Breast epithelium (tissue), 4 donors: ENCODE data around the gene RPS15. TPM values are rescaled to one million over a fixed set of nuclear protein-coding genes. Genes with fewer than 3 reads are reported as not detected.

ENCODE experiments used
- DNase-seq, 2 donors: peaks; one replicate each; pipeline ENCODE4 v3.0.0-alpha.2; 2019; ENCODE audit warnings: low spot score in 2 of 2
- H3K27ac ChIP-seq, 2 donors: fragments of 200-600 bp; sonication (generic) in 1 of 2; one replicate each; pipeline ENCODE4 v1.5.1; 2016 to 2019; ENCODE audit warnings: mild to moderate bottlenecking in 1 of 2
- H3K27me3 ChIP-seq, 2 donors: fragments of 200-600 bp; sonication (generic) in 1 of 2; one replicate each; pipeline versions ENCODE4 v1.5.1 to v1.6.0; 2017 to 2019; ENCODE audit warnings: control low read depth in 1 of 2, mild to moderate bottlenecking in 1 of 2
- H3K36me3 ChIP-seq: fragments of 200-600 bp; one replicate; pipeline ENCODE4 v1.5.1; 2019
- H3K4me1 ChIP-seq, 2 donors: fragments of 200-600 bp; sonication (generic); one replicate each; pipeline ENCODE4 v1.5.1; 2016 to 2019; ENCODE audit warnings: control low read depth in 1 of 2
- H3K4me3 ChIP-seq, 3 donors: fragments of 200-600 bp; sonication (generic); 1 replicate in 2 of 3; 2 replicates in 1 of 3; pipeline ENCODE4 v1.5.1; 2016 to 2019; ENCODE audit warnings: mild to moderate bottlenecking in 3 of 3, moderate library complexity in 2 of 3
- H3K9me3 ChIP-seq, 2 donors: fragments of 200-600 bp; sonication (generic) in 1 of 2; one replicate each; pipeline ENCODE4 v1.5.1; 2016 to 2019; ENCODE audit warnings: control low read depth in 1 of 2
- POLR2A ChIP-seq: fragments of 450-650 bp; IDR thresholded peaks from one replicate; pipeline ENCODE4 v1.6.1; 2016; ENCODE audit warnings: antibody characterized with exemption, mild to moderate bottlenecking, moderate library complexity
- POLR2AphosphoS5 ChIP-seq, 3 donors: sonication (generic); formaldehyde crosslinking; IDR thresholded peaks; one replicate each; pipeline ENCODE4 v1.6.1; 2017; ENCODE audit warnings: antibody characterized with exemption in 3 of 3
- intact Hi-C: fragments of 100-400 bp; cut with DNase I; formaldehyde crosslinking; loops from one replicate; pipeline ENCODE4 v1.15.1; 2023; ENCODE audit warnings: low total_unique reads
- total RNA-seq, 3 donors: library from RNA; depleted of rRNA; stranded (reverse); fragments of >200 nt; gene quantifications; one replicate each; pipeline ENCODE4 v1.1.0, GENCODE V29; 2016
- TF ChIP-seq, protein P1 (sequence below), 3 donors: fragments of 450-650 bp; IDR thresholded peaks; one replicate each; pipeline ENCODE4 v1.5.1; 2016 to 2017; ENCODE audit warnings: antibody characterized with exemption in 3 of 3, mild to moderate bottlenecking in 3 of 3, moderate library complexity in 3 of 3

The RPS15 gene
- total RNA-seq, 3 donors from 2014 or later: 2,978 to 3,238 (median 2,982) TPM

DNA sequence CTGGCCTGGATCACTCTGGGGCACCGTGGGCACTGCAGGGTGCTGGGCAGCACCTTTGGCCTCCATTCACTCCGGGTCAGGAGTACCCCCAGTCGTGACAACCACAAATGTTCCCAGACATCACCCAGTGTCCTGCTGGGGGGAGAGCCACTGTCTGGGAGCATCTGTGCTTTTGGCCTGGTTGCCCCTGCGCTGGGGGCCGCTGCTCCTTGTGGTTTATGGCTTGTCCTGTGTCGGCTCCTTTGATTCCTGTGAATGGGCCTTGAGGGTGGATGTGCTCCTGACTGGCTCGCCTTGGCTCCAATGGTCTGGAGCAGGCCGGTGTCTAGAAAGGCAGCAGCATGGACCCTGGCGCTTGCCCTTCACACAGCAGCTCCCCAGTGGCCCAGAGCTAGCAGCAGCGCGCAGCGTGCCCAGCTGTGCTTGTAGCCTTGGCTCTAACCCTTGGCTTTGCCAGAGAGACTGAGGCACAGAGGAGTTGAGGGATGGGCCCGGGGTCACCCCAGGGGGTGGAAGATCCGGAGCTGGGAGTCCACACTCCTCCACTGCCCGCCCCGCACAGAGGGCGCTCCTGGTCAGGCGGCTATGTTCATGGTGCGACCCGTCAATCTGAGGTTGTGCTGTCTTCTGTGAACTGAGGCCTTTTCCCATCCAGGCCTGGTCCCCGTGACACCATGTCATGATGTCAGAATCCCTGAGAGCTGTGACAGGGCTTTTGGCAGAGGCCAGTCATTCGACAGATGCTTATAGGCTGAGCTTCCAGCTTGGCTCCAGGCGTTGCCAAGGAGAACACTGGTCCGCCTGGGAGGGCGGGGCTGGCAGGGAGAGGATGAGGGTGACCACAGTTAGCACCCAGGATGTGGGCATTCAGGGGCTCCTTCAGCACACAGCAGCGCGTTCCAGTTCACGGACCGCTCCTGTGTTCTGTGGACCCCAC lies 26.7 kb upstream of the RPS15 start:
- TF ChIP-seq POLR2AphosphoS5 (IDR thresholded peaks at IDR 0.05) (no peak), POLR2A (no peak)
- TF ChIP-seq, protein P1, sequence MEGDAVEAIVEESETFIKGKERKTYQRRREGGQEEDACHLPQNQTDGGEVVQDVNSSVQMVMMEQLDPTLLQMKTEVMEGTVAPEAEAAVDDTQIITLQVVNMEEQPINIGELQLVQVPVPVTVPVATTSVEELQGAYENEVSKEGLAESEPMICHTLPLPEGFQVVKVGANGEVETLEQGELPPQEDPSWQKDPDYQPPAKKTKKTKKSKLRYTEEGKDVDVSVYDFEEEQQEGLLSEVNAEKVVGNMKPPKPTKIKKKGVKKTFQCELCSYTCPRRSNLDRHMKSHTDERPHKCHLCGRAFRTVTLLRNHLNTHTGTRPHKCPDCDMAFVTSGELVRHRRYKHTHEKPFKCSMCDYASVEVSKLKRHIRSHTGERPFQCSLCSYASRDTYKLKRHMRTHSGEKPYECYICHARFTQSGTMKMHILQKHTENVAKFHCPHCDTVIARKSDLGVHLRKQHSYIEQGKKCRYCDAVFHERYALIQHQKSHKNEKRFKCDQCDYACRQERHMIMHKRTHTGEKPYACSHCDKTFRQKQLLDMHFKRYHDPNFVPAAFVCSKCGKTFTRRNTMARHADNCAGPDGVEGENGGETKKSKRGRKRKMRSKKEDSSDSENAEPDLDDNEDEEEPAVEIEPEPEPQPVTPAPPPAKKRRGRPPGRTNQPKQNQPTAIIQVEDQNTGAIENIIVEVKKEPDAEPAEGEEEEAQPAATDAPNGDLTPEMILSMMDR (IDR thresholded peaks at IDR 0.05): no peak
- peaks cover 52 to 57% of the 10 kb centered on the region in 2 donors for H3K4me1 ChIP-seq
- no peak for DNase-seq
- intact Hi-C loops: no loop called here
- H3K4me3 ChIP-seq: peak overlapping the region in 1 of 3 donors; percentile 100
- no peaks in the 10 kb centered on the region for H3K27me3 ChIP-seq
- H3K9me3 ChIP-seq: no peaks in the 10 kb centered on the region
- no peaks in the 10 kb centered on the region for H3K36me3 ChIP-seq
- H3K27ac ChIP-seq: peak overlapping the region; percentile 95 to 98

DNA sequence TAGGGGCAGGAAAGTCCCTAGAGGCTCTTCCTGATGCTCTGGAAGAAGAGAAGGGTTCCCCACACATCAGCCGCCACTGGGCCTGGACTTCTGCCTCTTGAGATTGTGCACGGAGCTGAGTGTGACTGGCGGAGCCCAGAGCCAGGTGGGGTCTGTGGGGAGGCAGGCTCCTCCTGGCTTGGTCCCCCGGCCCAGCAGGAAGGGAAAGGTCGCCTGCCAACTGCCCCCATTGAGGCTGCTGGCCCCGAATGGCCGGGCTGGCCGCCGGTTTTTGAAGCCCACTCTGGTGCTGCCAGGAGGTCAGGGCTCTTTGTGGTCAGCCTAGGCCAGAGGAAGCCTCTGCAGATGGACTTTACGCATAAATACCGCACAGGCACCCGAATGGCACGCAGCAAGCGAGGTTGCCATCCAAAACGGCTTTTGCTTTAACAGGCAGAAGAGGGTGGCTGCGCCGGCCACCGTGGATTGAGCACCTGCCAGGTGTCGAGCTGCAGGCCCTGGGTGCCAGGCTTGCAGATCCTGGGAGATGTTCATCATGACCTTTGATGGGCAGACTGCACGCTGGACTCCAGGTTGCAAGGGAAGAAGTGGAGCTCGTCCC lies 25.8 kb upstream of the RPS15 start:
- H3K9me3 ChIP-seq: no peaks in the 10 kb centered on the region
- no peaks in the 10 kb centered on the region for H3K36me3 ChIP-seq
- H3K27ac ChIP-seq: peak overlapping the region; percentile 95 to 98
- no peaks in the 10 kb centered on the region for H3K27me3 ChIP-seq
- peak overlapping the region in 1 of 3 donors; percentile 100 for H3K4me3 ChIP-seq
- no peak for DNase-seq
- TF ChIP-seq POLR2A: no peak
- no peak for TF ChIP-seq POLR2AphosphoS5 (IDR thresholded peaks at IDR 0.05)
- TF ChIP-seq, protein P1 (IDR thresholded peaks at IDR 0.05): no peak
- H3K4me1 ChIP-seq: peaks cover 59 to 66% of the 10 kb centered on the region in 2 donors
- intact Hi-C loops: no loop called here

DNA sequence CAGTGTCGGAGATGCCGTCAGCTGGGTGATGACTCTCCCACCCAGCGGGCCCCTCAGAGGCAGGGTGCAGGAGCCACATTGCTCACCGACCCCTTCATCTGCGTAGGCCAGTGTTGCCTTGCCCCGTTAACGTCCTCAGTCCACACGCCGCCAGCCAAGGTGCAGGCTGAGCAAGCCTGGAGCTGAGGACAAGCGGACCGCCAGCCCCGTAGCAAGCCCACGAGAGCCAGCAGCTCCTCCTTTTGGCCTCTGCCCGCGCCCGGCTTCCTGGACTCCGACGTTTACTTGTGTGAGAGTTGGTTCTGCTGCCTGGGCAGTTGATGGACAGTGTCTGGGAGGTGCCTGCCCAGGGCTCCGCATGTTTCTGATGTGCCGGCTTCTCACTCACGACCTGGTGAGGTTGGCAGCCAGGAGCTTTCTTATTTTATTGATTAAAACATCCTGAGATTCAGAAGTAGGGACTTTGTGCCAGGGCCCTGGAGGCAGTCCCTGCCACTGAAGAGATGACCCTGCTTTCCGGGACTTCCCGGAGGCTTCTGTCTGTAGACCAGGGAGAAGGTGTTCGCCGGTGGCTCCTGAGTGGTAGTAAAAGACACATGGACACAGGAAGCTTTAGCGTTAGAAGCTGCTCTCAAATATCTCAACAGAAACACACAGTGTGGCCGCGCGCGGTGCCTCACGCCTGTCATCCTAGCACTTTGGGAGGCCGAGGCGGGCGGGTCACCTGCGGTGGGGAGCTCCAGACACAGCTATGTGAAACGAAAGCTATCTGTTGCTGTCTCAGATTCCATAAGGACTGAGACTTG lies 25.0 kb upstream of the RPS15 start:
- no peaks in the 10 kb centered on the region for H3K36me3 ChIP-seq
- DNase-seq: no peak
- H3K27ac ChIP-seq: peak overlapping the region; percentile 95 to 98
- H3K9me3 ChIP-seq: no peaks in the 10 kb centered on the region
- TF ChIP-seq POLR2A: no peak
- TF ChIP-seq, protein P1 (IDR thresholded peaks at IDR 0.05): no peak
- TF ChIP-seq POLR2AphosphoS5 (IDR thresholded peaks at IDR 0.05): no peak
- intact Hi-C loops: no loop called here
- H3K27me3 ChIP-seq: no peaks in the 10 kb centered on the region
- H3K4me3 ChIP-seq: peak overlapping the region in 1 of 3 donors; percentile 40
- peaks cover 61 to 74% of the 10 kb centered on the region in 2 donors for H3K4me1 ChIP-seq

DNA sequence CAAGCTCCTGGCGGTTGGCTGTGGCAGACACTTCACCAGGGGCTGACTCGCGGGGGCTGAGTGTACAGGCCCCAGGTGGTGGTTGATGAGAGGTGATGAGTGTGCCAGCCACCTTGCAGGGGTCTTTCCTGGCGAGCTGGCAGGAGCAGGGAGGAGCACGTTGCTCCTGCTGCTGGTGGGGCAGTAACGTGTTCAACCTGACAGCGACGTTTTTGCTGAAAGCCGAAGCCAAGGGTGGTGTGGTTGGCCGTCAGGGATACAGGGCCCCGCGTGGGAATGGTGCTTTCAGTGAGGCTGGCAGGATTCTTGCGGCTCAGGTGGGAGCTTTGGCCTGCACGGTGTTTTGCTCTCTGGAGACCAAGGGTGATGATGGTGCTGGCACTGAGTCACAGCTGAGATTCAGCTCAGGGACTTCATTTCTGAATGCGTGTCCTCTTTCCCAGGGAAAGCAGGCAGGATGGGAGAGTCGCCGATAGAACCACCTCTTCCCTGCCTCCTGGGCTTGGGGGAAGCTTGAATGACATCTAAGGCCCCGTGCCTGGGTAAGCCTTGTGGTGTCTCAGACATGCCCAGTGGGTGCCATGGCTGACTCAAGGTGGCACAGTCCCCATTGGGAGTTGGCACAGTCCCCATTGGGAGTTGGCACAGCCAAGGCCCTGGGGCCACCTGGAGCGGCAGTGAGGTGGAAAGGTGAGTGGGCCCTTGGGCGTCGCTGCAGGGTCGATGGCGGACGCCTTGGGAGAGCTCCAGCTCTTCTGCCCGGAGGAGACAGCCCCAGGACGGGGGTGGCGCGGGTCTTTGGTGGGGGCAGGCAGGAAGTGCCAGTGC lies 22.0 kb upstream of the RPS15 start:
- H3K27ac ChIP-seq: peak overlapping the region; percentile 95 to 97
- H3K36me3 ChIP-seq: no peaks in the 10 kb centered on the region
- no peaks in the 10 kb centered on the region for H3K9me3 ChIP-seq
- intact Hi-C loops: no loop called here
- peak overlapping the region in 2 of 3 donors; percentile 18 to 51 for H3K4me3 ChIP-seq
- peaks cover 40 to 53% of the 10 kb centered on the region in 2 donors for H3K4me1 ChIP-seq
- no peak for DNase-seq
- TF ChIP-seq POLR2AphosphoS5 (IDR thresholded peaks at IDR 0.05) (peak in 1 of 3 donors; percentile 7), POLR2A (no peak)
- no peaks in the 10 kb centered on the region for H3K27me3 ChIP-seq
